OCI-LY7 (cell line): ENCODE results near the gene CHN1. TPM values are rescaled to one million over a fixed set of nuclear protein-coding genes. Genes with fewer than 3 reads are reported as not detected.

Experiments
- BruUV-seq: library from RNA; stranded (reverse); fragments of 400-500 nt; replicated peaks from 2 replicates; lab custom pipeline; 2021; lab: Mats Ljungman, UMichigan
- CTCF ChIA-PET: fragments of 300-600 bp; sonication (Branson Sonifier 250); formaldehyde crosslinking; loops from one replicate; lab custom pipeline; 2022; ENCODE audit warnings: antibody characterized with exemption; ENCODE audit not compliant: unreplicated experiment; lab: Charles Lee
- POLR2A ChIA-PET: fragments of 300-600 bp; sonication (Branson Sonifier 250); formaldehyde crosslinking; loops from one replicate; lab custom pipeline; 2022; ENCODE audit warnings: antibody characterized with exemption; lab: Charles Lee
- DNase-seq: peaks from one replicate; pipeline ENCODE4 v3.0.0-alpha.2; 2015; ENCODE audit warnings: low spot score
- H2AFZ ChIP-seq: fragments of 200-600 bp; sonication (generic), shearing (Covaris generic); 2 replicates; pipeline ENCODE4 v1.6.1; 2014; ENCODE audit warnings: mild to moderate bottlenecking, antibody characterized with exemption, low read length, moderate library complexity
- H3K27ac ChIP-seq: fragments of 200-600 bp; sonication (generic); 2 replicates; pipeline ENCODE4 v1.5.1; 2014; ENCODE audit warnings: mixed run types, low read depth, mild to moderate bottlenecking, moderate library complexity, low read length, inconsistent platforms; ENCODE audit not compliant: poor library complexity, severe bottlenecking
- H3K36me3 ChIP-seq: fragments of 200-600 bp; sonication (generic); 2 replicates; pipeline ENCODE4 v1.6.1; 2014; ENCODE audit warnings: mild to moderate bottlenecking, antibody characterized with exemption, low read length, moderate library complexity, mixed read lengths; ENCODE audit not compliant: insufficient read depth
- H3K4me1 ChIP-seq: fragments of 200-600 bp; sonication (generic); 2 replicates; pipeline ENCODE4 v1.5.1; 2014; ENCODE audit warnings: mild to moderate bottlenecking, low read length; ENCODE audit not compliant: insufficient read depth, poor library complexity, severe bottlenecking
- H3K4me2 ChIP-seq: fragments of 200-600 bp; sonication (generic); 2 replicates; pipeline ENCODE4 v1.6.1; 2014; ENCODE audit warnings: mild to moderate bottlenecking, low read length
- H3K4me3 ChIP-seq: fragments of 200-600 bp; sonication (generic); 2 replicates; pipeline ENCODE4 v1.5.1; 2014; ENCODE audit warnings: mild to moderate bottlenecking, low read depth, low read length; ENCODE audit not compliant: poor library complexity, severe bottlenecking
- H3K79me2 ChIP-seq: fragments of 200-600 bp; sonication (generic); 2 replicates; pipeline ENCODE4 v1.6.1; 2016; ENCODE audit warnings: low read depth, mild to moderate bottlenecking, low read length, moderate library complexity, mixed read lengths; ENCODE audit not compliant: insufficient read depth
- H3K9me2 ChIP-seq: fragments of 200-600 bp; sonication (generic); 2 replicates; pipeline ENCODE4 v1.6.1; 2016; ENCODE audit warnings: mild to moderate bottlenecking, low read length, mixed read lengths; ENCODE audit not compliant: insufficient read depth
- H3K9me3 ChIP-seq: fragments of 200-600 bp; sonication (generic); 2 replicates; pipeline ENCODE4 v1.6.1; 2014; ENCODE audit warnings: mild to moderate bottlenecking, mixed run types, low read length, mixed read lengths
- H4K20me1 ChIP-seq: fragments of 200-600 bp; sonication (generic); 2 replicates; pipeline ENCODE4 v1.6.1; 2014; ENCODE audit warnings: mild to moderate bottlenecking, antibody characterized with exemption, low read length, moderate library complexity, mixed read lengths; ENCODE audit not compliant: insufficient read depth
- EZH2phosphoT487 ChIP-seq: fragments of 200-600 bp; sonication (generic); IDR thresholded peaks from 2 replicates; pipeline ENCODE4 v1.6.1; 2018; ENCODE audit warnings: low read depth, borderline replicate concordance, mild to moderate bottlenecking, mixed run types, antibody characterized with exemption, low read length, moderate library complexity, mixed read lengths
- intact Hi-C: fragments of 100-400 bp; cut with micrococcal nuclease; formaldehyde crosslinking; loops from one replicate; pipeline ENCODE4 v1.10.0; 2022; ENCODE audit not compliant: unreplicated experiment
- total RNA-seq, 2 experiments: library from RNA; depleted of rRNA in 1 of 2; stranded (reverse); fragments of >200 nt in 1 of 2; shearing (Covaris generic) in 1 of 2; gene quantifications; 2 replicates each; pipeline ENCODE4 v1.2.3, GENCODE V29; 2014 to 2022
- TF ChIP-seq, protein P1 (sequence below): fragments of 200-600 bp; sonication (generic); conservative IDR thresholded peaks from 2 replicates; pipeline ENCODE4 v1.5.1; 2014; ENCODE audit warnings: mild to moderate bottlenecking, antibody characterized with exemption, low read length, moderate library complexity, mixed read lengths

CHN1 gene
- total RNA-seq, 2 experiments from 2014 or later: 0.44 TPM; not detected in 1

DNA sequence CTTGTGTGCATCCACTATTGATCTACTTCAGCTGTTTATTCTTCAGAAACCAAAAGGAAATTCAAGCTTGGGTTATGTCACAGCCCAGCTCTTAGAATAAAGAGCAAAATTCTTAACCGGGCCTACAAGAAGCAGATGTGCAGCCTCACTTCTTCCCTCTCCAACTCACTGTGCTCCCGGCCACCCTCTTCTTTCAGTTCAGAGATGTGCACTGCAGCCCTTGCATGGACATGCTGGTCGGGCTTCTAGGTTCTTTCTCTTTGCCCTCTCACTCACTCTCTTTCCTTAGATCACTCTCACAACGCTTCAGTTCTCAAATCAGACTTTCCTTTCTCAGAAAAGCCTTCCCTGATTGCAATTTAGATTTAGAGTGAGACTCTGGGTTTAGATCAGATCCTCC lies 104.1 kb downstream of the CHN1 start:
- Histone ChIP-seq H3K9me3 (no peaks in the 10 kb centered on the region), H3K9me2 (no peaks in the 10 kb centered on the region), H3K4me2 (no peak overlapping the region), H3K4me1 (no peaks in the 10 kb centered on the region), H3K27ac (no peak overlapping the region), H3K4me3 (no peak overlapping the region), H3K36me3 (no peaks in the 10 kb centered on the region), H3K79me2 (no peaks in the 10 kb centered on the region), H4K20me1 (no peaks in the 10 kb centered on the region), H2AFZ (no peak overlapping the region)
- CTCF ChIA-PET: no interaction called here
- BruUV-seq: no TSS peak
- POLR2A ChIA-PET: interaction anchor here (0.7 kb wide), 1 partner anchor 33 kb away, joined by 3 read pairs; no protein-coding TSS in a partner anchor
- intact Hi-C loops: no loop called here
- no peak for DNase-seq
- no peak for TF ChIP-seq EZH2phosphoT487
- TF ChIP-seq, protein P1, sequence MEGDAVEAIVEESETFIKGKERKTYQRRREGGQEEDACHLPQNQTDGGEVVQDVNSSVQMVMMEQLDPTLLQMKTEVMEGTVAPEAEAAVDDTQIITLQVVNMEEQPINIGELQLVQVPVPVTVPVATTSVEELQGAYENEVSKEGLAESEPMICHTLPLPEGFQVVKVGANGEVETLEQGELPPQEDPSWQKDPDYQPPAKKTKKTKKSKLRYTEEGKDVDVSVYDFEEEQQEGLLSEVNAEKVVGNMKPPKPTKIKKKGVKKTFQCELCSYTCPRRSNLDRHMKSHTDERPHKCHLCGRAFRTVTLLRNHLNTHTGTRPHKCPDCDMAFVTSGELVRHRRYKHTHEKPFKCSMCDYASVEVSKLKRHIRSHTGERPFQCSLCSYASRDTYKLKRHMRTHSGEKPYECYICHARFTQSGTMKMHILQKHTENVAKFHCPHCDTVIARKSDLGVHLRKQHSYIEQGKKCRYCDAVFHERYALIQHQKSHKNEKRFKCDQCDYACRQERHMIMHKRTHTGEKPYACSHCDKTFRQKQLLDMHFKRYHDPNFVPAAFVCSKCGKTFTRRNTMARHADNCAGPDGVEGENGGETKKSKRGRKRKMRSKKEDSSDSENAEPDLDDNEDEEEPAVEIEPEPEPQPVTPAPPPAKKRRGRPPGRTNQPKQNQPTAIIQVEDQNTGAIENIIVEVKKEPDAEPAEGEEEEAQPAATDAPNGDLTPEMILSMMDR: no peak

DNA sequence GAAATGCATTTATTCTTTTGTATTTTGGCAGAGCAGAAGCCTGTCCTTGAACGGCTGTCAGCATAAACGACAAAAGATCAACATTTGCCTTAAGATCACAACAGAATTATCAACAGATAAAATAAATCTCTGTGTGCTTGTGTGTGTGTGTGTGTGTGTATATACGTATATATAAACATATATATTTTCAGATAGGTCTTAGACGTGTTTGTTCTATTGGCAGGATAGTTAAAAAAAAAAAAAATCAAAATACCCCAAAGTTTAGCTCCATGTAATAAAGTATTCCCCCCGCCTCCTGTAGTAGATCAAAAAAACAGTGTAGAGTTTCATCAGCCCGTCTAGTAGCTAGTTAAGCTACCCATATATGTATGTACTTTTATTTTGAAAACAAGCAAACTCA lies 107.9 kb downstream of the CHN1 start:
- H3K4me1 ChIP-seq: no peaks in the 10 kb centered on the region
- POLR2A ChIA-PET: interaction anchor here (0.6 to 1.1 kb wide), 2 partner anchors 15 to 17 kb away, joined by 3 read pairs; no protein-coding TSS in a partner anchor
- H3K4me2 ChIP-seq: no peak overlapping the region
- BruUV-seq: no TSS peak
- H3K9me3 ChIP-seq: no peaks in the 10 kb centered on the region
- CTCF ChIA-PET: no interaction called here
- H4K20me1 ChIP-seq: no peaks in the 10 kb centered on the region
- H3K9me2 ChIP-seq: no peaks in the 10 kb centered on the region
- no peak overlapping the region for H2AFZ ChIP-seq
- no peak overlapping the region for H3K4me3 ChIP-seq
- H3K79me2 ChIP-seq: no peaks in the 10 kb centered on the region
- DNase-seq: no peak
- intact Hi-C loops: no loop called here
- no peak overlapping the region for H3K27ac ChIP-seq
- H3K36me3 ChIP-seq: no peaks in the 10 kb centered on the region
- TF ChIP-seq, protein P1: no peak
- no peak for TF ChIP-seq EZH2phosphoT487

DNA sequence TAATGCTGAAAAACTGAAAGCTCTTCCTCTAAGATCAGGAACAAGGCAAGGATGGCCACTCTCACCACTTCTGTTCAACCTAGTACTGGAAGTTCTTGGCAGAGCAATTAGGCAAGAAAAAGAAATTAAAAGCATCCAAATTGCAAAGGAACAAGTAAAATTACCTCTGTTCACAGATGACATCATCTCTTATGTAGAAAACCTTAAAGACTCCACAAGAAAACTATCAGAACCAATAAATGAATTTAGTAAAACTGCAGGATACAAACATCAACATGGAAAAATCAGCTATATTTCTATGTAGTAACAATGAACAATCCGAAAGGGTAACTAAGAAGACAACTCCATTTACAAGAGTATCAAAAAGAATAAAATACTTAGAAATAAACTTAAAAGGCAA lies 112.2 kb downstream of the CHN1 start:
- CTCF ChIA-PET: no interaction called here
- no peak overlapping the region for H3K27ac ChIP-seq
- H4K20me1 ChIP-seq: no peaks in the 10 kb centered on the region
- TF ChIP-seq, protein P1: no peak
- TF ChIP-seq EZH2phosphoT487: no peak
- POLR2A ChIA-PET: interaction anchor here (0.5 kb wide), 1 partner anchor 1921 kb away, joined by 3 read pairs; no protein-coding TSS in a partner anchor
- H3K36me3 ChIP-seq: no peaks in the 10 kb centered on the region
- no TSS peak for BruUV-seq
- H3K4me1 ChIP-seq: no peaks in the 10 kb centered on the region
- H3K4me3 ChIP-seq: no peak overlapping the region
- H3K9me2 ChIP-seq: no peaks in the 10 kb centered on the region
- intact Hi-C loops: no loop called here
- no peaks in the 10 kb centered on the region for H3K9me3 ChIP-seq
- DNase-seq: no peak
- H3K79me2 ChIP-seq: no peaks in the 10 kb centered on the region
- H2AFZ ChIP-seq: no peak overlapping the region
- no peak overlapping the region for H3K4me2 ChIP-seq
